Stimulated activated naive B cell treated with anti-CD40 and anti-IgM and Interleukin-4, amounts not matched to agents 10 μg/mL and 1 μg/mL and 100 μg/mL, for 72 hours (primary cell): ENCODE data around the gene KNSTRN.

Experiments used
- ATAC-seq, 2 donors: fragments of 150-1000 bp; cut with Tn5 transposase; replicated peaks; 2 replicates each; pipeline ENCODE4 v1.10.0; 2021; ENCODE audit warnings: moderate library complexity in 1 of 2
- DNase-seq: peaks from one replicate; pipeline ENCODE4 v3.0.0; 2021
- H3K27ac Mint-ChIP-seq: one replicate; pipeline ENCODE4 v1.8.0; 2022; ENCODE audit warnings: mild to moderate bottlenecking, mixed read lengths
- H3K27me3 Mint-ChIP-seq, 2 donors: one replicate each; pipeline ENCODE4 v1.8.0; 2022; ENCODE audit warnings: mixed read lengths in 2 of 2
- H3K36me3 Mint-ChIP-seq, 2 donors: one replicate each; pipeline ENCODE4 v1.8.0; 2022; ENCODE audit warnings: mixed read lengths in 2 of 2, mild to moderate bottlenecking in 1 of 2
- H3K4me1 Mint-ChIP-seq, 2 donors: one replicate each; pipeline ENCODE4 v1.8.0; 2022; ENCODE audit warnings: mixed read lengths in 2 of 2, mild to moderate bottlenecking in 1 of 2
- H3K4me3 Mint-ChIP-seq, 2 donors: one replicate each; pipeline ENCODE4 v1.8.0; 2022; ENCODE audit warnings: mild to moderate bottlenecking in 2 of 2, mixed read lengths in 2 of 2, moderate library complexity in 1 of 2
- H3K9me3 Mint-ChIP-seq, 2 donors: one replicate each; pipeline ENCODE4 v1.8.0; 2022; ENCODE audit warnings: mixed read lengths in 2 of 2, mild to moderate bottlenecking in 1 of 2

Gene KNSTRN

GRCh38 chr15:40367371-40367685, 15.2 kb upstream of the KNSTRN start:
- no peaks in the 10 kb centered on the region for H3K27me3 Mint-ChIP-seq
- ATAC-seq (no peak), DNase-seq (no peak)
- H3K4me1 Mint-ChIP-seq: peaks cover 15 to 35% of the 10 kb centered on the region in 2 donors
- no peaks in the 10 kb centered on the region for H3K9me3 Mint-ChIP-seq
- H3K27ac Mint-ChIP-seq: peak overlapping the region; percentile 93
- H3K36me3 Mint-ChIP-seq: peaks cover 1 to 4% of the 10 kb centered on the region in 2 donors
- peak overlapping the region; percentile 82 to 83 for H3K4me3 Mint-ChIP-seq

GRCh38 chr15:40367686-40368611, 14.6 kb upstream of the KNSTRN start:
- Mint-ChIP-seq H3K4me3 (peak overlapping the region; percentile 82 to 83), H3K9me3 (no peaks in the 10 kb centered on the region), H3K27ac (peak overlapping the region; percentile 93), H3K4me1 (peaks cover 17 to 35% of the 10 kb centered on the region in 2 donors), H3K36me3 (peaks cover 0 to 1% of the 10 kb centered on the region in 2 donors), H3K27me3 (no peaks in the 10 kb centered on the region)
- DNase-seq: peak; percentile 84
- peak; percentile 91 to 93 for ATAC-seq

GRCh38 chr15:40368719-40369473, 13.6 kb upstream of the KNSTRN start:
- ATAC-seq (no peak), DNase-seq (no peak)
- H3K36me3 Mint-ChIP-seq: peaks cover 0 to 1% of the 10 kb centered on the region in 2 donors
- no peak overlapping the region for H3K27ac Mint-ChIP-seq
- peak overlapping the region in 1 of 2 donors; percentile 43 for H3K4me3 Mint-ChIP-seq
- H3K9me3 Mint-ChIP-seq: no peaks in the 10 kb centered on the region
- peaks cover 17 to 30% of the 10 kb centered on the region in 2 donors for H3K4me1 Mint-ChIP-seq
- no peaks in the 10 kb centered on the region for H3K27me3 Mint-ChIP-seq

GRCh38 chr15:40369474-40369869, 13.0 kb upstream of the KNSTRN start:
- no peak for DNase-seq
- peak overlapping the region in 1 of 2 donors; percentile 39 for H3K4me3 Mint-ChIP-seq
- no peak for ATAC-seq
- peaks cover 16 to 24% of the 10 kb centered on the region in 2 donors for H3K4me1 Mint-ChIP-seq
- no peak overlapping the region for H3K27ac Mint-ChIP-seq
- H3K9me3 Mint-ChIP-seq: no peaks in the 10 kb centered on the region
- H3K36me3 Mint-ChIP-seq: peaks cover 0 to 1% of the 10 kb centered on the region in 2 donors
- H3K27me3 Mint-ChIP-seq: no peaks in the 10 kb centered on the region

- ATAC-seq (no peak), DNase-seq (no peak)
- Mint-ChIP-seq H3K9me3 (no peaks in the 10 kb centered on the region), H3K4me3 (no peak overlapping the region), H3K27me3 (no peaks in the 10 kb centered on the region), H3K36me3 (peaks cover 0 to 1% of the 10 kb centered on the region in 2 donors), H3K27ac (no peak overlapping the region), H3K4me1 (peaks cover 16 to 22% of the 10 kb centered on the region in 2 donors)
Measured at GRCh38 chr15:40369971-40370370, 12.6 kb upstream of the KNSTRN start.

GRCh38 chr15:40372981-40373380, 9.5 kb upstream of the KNSTRN start:
- DNase-seq (no peak), ATAC-seq (no peak)
- Mint-ChIP-seq H3K36me3 (no peaks in the 10 kb centered on the region), H3K4me3 (no peak overlapping the region), H3K9me3 (no peaks in the 10 kb centered on the region), H3K4me1 (peaks cover 4 to 13% of the 10 kb centered on the region in 2 donors), H3K27me3 (no peaks in the 10 kb centered on the region), H3K27ac (no peak overlapping the region)

GRCh38 chr15:40377606-40378005, 4.9 kb upstream of the KNSTRN start:
- peaks cover 4 to 9% of the 10 kb centered on the region in 2 donors for H3K4me1 Mint-ChIP-seq
- H3K27me3 Mint-ChIP-seq: no peaks in the 10 kb centered on the region
- H3K9me3 Mint-ChIP-seq: no peaks in the 10 kb centered on the region

GRCh38 chr15:40379374-40379773, 3.1 kb upstream of the KNSTRN start:
- H3K36me3 Mint-ChIP-seq: peaks cover 1 to 3% of the 10 kb centered on the region in 2 donors

More at GRCh38 chr15:40377606-40378005, 4.9 kb upstream of the KNSTRN start:
- H3K27ac Mint-ChIP-seq: no peak overlapping the region
- H3K36me3 Mint-ChIP-seq: no peaks in the 10 kb centered on the region
- DNase-seq (no peak), ATAC-seq (no peak)
- no peak overlapping the region for H3K4me3 Mint-ChIP-seq

GRCh38 chr15:40379853-40380252, 2.7 kb upstream of the KNSTRN start:
- no peak for DNase-seq
- Mint-ChIP-seq H3K9me3 (no peaks in the 10 kb centered on the region), H3K27me3 (no peaks in the 10 kb centered on the region), H3K4me3 (no peak overlapping the region), H3K4me1 (peaks cover 8 to 24% of the 10 kb centered on the region in 2 donors), H3K27ac (no peak overlapping the region), H3K36me3 (peaks cover 1 to 3% of the 10 kb centered on the region in 2 donors)
- no peak for ATAC-seq

More at GRCh38 chr15:40379374-40379773, 3.1 kb upstream of the KNSTRN start:
- DNase-seq (no peak), ATAC-seq (no peak)
- H3K4me1 Mint-ChIP-seq: peaks cover 8 to 22% of the 10 kb centered on the region in 2 donors
- no peak overlapping the region for H3K27ac Mint-ChIP-seq
- H3K27me3 Mint-ChIP-seq: no peaks in the 10 kb centered on the region
- no peak overlapping the region for H3K4me3 Mint-ChIP-seq
- no peaks in the 10 kb centered on the region for H3K9me3 Mint-ChIP-seq

GRCh38 chr15:40380636-40381035, 1.9 kb upstream of the KNSTRN start:
- Mint-ChIP-seq H3K9me3 (no peaks in the 10 kb centered on the region), H3K27ac (no peak overlapping the region), H3K4me3 (no peak overlapping the region), H3K4me1 (peaks cover 11 to 24% of the 10 kb centered on the region in 2 donors), H3K36me3 (peaks cover 1 to 7% of the 10 kb centered on the region in 2 donors), H3K27me3 (no peaks in the 10 kb centered on the region)
- DNase-seq: no peak
- no peak for ATAC-seq

GRCh38 chr15:40381818-40382529, 547 bp upstream of the KNSTRN start:
- Mint-ChIP-seq H3K4me1 (peaks cover 11 to 19% of the 10 kb centered on the region in 2 donors), H3K27ac (no peak overlapping the region), H3K4me3 (no peak overlapping the region), H3K9me3 (no peaks in the 10 kb centered on the region), H3K27me3 (no peaks in the 10 kb centered on the region), H3K36me3 (peaks cover 1 to 9% of the 10 kb centered on the region in 2 donors)
- ATAC-seq (no peak), DNase-seq (no peak)

GRCh38 chr15:40386480-40386879, 4.0 kb downstream of the KNSTRN start:
- H3K9me3 Mint-ChIP-seq: no peaks in the 10 kb centered on the region
- H3K27me3 Mint-ChIP-seq: no peaks in the 10 kb centered on the region
- H3K4me3 Mint-ChIP-seq: no peak overlapping the region
- peaks cover 25 to 37% of the 10 kb centered on the region in 2 donors for H3K36me3 Mint-ChIP-seq
- DNase-seq: no peak
- H3K4me1 Mint-ChIP-seq: peaks cover 11 to 19% of the 10 kb centered on the region in 2 donors
- H3K27ac Mint-ChIP-seq: no peak overlapping the region
- ATAC-seq: no peak

GRCh38 chr15:40388941-40389823, 6.7 kb downstream of the KNSTRN start:
- H3K4me1 Mint-ChIP-seq: peaks cover 3 to 4% of the 10 kb centered on the region in 2 donors
- no peak overlapping the region for H3K27ac Mint-ChIP-seq
- no peak overlapping the region for H3K4me3 Mint-ChIP-seq
- H3K36me3 Mint-ChIP-seq: peaks cover 36 to 50% of the 10 kb centered on the region in 2 donors
- ATAC-seq (no peak), DNase-seq (no peak)
- H3K27me3 Mint-ChIP-seq: no peaks in the 10 kb centered on the region
- H3K9me3 Mint-ChIP-seq: no peaks in the 10 kb centered on the region
